ENCODE measurements around the gene STEAP1.

Gene STEAP1

DNA sequence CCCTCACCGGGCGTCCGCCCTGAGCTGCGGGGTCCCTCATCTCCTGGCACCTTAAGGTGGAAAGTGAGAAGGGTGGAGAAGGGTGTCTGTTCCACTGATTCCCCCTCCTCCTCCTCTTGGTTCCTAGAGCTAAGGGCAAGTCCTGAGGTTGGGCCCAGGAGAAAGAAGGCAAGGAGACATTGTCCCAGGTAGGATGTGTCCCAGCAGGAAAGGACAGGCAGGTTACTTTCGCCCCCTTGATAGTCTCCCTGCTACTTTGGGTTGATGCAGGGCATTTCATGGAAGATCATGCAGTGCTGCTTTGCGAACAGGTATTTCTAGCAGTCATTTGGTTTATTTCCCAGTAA, 57.9 kb downstream of the STEAP1 start:
- Histone ChIP-seq H3K79me2 (ENCODE audit: control insufficient read depth, insufficient read depth, low read length, unreplicated experiment) (peaks cover 24% of the 10 kb centered on the region), H3K4me3 (ENCODE audit: low read depth, low read length) (peak overlapping the region; percentile 89), H2AFZ (ENCODE audit: low read length, unreplicated experiment) (peak overlapping the region; percentile 90), H3K27me3 (ENCODE audit: insufficient read depth, low read length) (no peaks in the 10 kb centered on the region), H3K27ac (ENCODE audit: low read depth, low read length) (no peak overlapping the region), H3K4me1 (ENCODE audit: control insufficient read depth, insufficient read depth, low read length, unreplicated experiment) (peaks cover 37% of the 10 kb centered on the region), H3K36me3 (ENCODE audit: insufficient read depth, low read length) (0 out of 2 replicates have a peak, but pooled peaks cover 1% of the 10 kb centered on the region)

DNA sequence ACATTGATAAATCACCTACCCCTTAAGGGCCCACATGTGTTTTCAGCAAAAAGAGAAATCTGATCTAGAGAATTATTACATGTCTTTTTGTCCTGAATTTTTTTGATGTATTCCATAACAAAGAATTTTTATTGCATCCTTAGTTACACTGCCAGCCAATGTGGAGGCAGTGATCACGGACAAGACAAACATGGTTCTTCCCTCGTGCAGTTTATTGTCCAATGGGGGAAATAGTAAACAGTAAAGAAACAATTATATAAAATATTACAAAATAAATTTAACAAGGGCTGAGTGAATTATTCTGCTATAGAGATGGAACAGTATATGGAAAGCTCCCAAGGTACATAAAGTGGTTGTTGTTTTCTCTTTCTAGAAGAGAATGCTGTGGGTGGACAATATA, 59.3 kb downstream of the STEAP1 start:
- Histone ChIP-seq H3K27me3 (ENCODE audit: insufficient read depth, low read length) (no peaks in the 10 kb centered on the region), H3K4me1 (ENCODE audit: control insufficient read depth, insufficient read depth, low read length, unreplicated experiment) (peaks cover 37% of the 10 kb centered on the region), H3K79me2 (ENCODE audit: control insufficient read depth, insufficient read depth, low read length, unreplicated experiment) (peaks cover 33% of the 10 kb centered on the region), H2AFZ (ENCODE audit: low read length, unreplicated experiment) (no peak overlapping the region), H3K27ac (ENCODE audit: low read depth, low read length) (no peak overlapping the region), H3K4me3 (ENCODE audit: low read depth, low read length) (peak overlapping the region; percentile 89), H3K36me3 (ENCODE audit: insufficient read depth, low read length) (0 out of 2 replicates have a peak, but pooled peaks cover 5% of the 10 kb centered on the region)
